Muscle of leg (tissue), 11 donors: Measurements from ENCODE around the gene TEX29. TPM values are rescaled to one million over a fixed set of nuclear protein-coding genes. Genes with fewer than 3 reads are reported as not detected.

Experiments used
- DNase-seq: peaks from one replicate; pipeline ENCODE4 v3.0.0; 2013
- H3K27ac ChIP-seq: one replicate; pipeline ENCODE4 v1.5.1; 2013; ENCODE audit warnings: mild to moderate bottlenecking, low read length, control low read depth
- H3K27me3 ChIP-seq: one replicate; pipeline ENCODE4 v1.6.1; 2013; ENCODE audit warnings: low read length; ENCODE audit not compliant: control insufficient read depth, insufficient read depth
- H3K36me3 ChIP-seq: one replicate; pipeline ENCODE4 v1.6.1; 2013; ENCODE audit warnings: low read length; ENCODE audit not compliant: control insufficient read depth, insufficient read depth
- H3K4me1 ChIP-seq: one replicate; pipeline ENCODE4 v1.6.1; 2013; ENCODE audit warnings: low read length; ENCODE audit not compliant: control insufficient read depth, insufficient read depth
- H3K4me3 ChIP-seq: one replicate; pipeline ENCODE4 v1.5.1; 2013; ENCODE audit warnings: low read length, control low read depth
- H3K9me3 ChIP-seq: replicated peaks from 2 replicates; pipeline ENCODE4 v1.6.1; 2013; ENCODE audit warnings: low read depth, low read length; ENCODE audit not compliant: control insufficient read depth
- WGBS: methylation state at CpG from one replicate; pipeline ENCODE4 v1.1.5; 2013; ENCODE audit warnings: missing lambda C conversion rate; ENCODE audit not compliant: insufficient coverage; 5-methylcytosine and 5-hydroxymethylcytosine counted together
- polyA plus RNA-seq, 8 donors: library from polyadenylated mRNA; unstranded; fragments of 120-200 nt; gene quantifications; one replicate each; pipeline versions ENCODE4 v1.2.1 to v1.2.3, GENCODE V29; 2013; ENCODE audit warnings: inconsistent platforms in 1 of 8, low replicate concordance in 1 of 8; ENCODE audit not compliant: insufficient read length in 8 of 8, insufficient read depth in 1 of 8
- total RNA-seq: library from RNA; stranded (reverse); fragments of 120-200 nt; gene quantifications from one replicate; pipeline ENCODE4 v1.2.4, GENCODE V29; 2013

The TEX29 gene
- total and polyA plus RNA-seq, 9 donors: 0.15 to 0.67 (median 0.36) TPM

GRCh38 chr13:111339366-111340143 is 19.1 kb downstream of the TEX29 start:
- Histone ChIP-seq H3K27ac (no peak overlapping the region), H3K4me3 (no peak overlapping the region), H3K36me3 (peaks cover 6% of the 10 kb centered on the region), H3K9me3 (no peaks in the 10 kb centered on the region), H3K4me1 (peaks cover 4% of the 10 kb centered on the region), H3K27me3 (no peaks in the 10 kb centered on the region)
- DNase-seq: no peak
- 88% methylated on average over 15 of the region's 29 CpGs for WGBS

DNA sequence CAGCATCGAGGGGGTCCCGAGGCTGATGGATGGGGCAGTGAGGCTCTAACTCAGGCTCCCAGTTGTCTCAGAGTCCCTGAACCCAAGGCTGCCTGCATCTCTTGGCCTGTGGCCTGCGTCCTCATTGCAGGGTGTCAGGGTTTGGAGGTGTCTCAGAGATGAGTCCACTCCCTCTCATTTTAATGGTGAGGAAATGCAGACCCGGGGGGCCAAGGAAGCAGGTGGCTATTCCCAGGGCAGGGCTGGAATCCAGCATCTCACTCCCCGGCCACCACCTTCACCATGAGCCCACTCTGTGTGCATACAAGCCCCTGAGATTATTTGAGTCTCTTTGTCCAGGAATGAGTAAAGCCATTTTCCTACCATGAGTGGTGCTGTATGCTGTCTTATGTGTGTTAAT is 21.4 kb downstream of the TEX29 start:
- Histone ChIP-seq H3K4me1 (peaks cover 7% of the 10 kb centered on the region), H3K27ac (no peak overlapping the region), H3K4me3 (no peak overlapping the region), H3K9me3 (no peaks in the 10 kb centered on the region), H3K36me3 (peaks cover 6% of the 10 kb centered on the region), H3K27me3 (no peaks in the 10 kb centered on the region)
- no peak for DNase-seq
- WGBS: 100% methylated on average over 1 of the region's 5 CpGs

DNA sequence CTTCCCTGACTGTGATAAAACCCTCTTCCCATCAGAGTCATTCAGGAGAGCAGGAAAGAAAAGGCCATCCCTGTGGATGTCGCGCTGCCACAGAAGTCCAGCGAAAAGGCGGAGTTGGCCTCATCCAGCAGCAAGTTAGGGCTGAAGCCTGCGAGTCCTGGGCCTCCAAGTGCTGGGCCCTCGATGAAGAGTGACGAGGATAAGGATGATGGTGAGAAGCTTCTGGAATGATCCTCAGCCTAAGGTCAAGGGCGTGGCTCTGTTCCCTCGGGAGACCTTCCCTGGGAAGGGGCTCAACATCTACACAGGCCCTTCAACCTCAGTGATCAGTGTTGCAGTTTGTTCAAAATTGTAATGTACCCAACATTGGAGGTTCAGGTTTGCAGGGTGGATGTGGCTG is 22.3 kb downstream of the TEX29 start:
- H3K4me1 ChIP-seq: peaks cover 7% of the 10 kb centered on the region
- no peak overlapping the region for H3K27ac ChIP-seq
- peaks cover 6% of the 10 kb centered on the region for H3K36me3 ChIP-seq
- no peaks in the 10 kb centered on the region for H3K27me3 ChIP-seq
- no peak for DNase-seq
- 91% methylated on average over 7 of the region's 9 CpGs for WGBS
- H3K4me3 ChIP-seq: no peak overlapping the region
- no peaks in the 10 kb centered on the region for H3K9me3 ChIP-seq

DNA sequence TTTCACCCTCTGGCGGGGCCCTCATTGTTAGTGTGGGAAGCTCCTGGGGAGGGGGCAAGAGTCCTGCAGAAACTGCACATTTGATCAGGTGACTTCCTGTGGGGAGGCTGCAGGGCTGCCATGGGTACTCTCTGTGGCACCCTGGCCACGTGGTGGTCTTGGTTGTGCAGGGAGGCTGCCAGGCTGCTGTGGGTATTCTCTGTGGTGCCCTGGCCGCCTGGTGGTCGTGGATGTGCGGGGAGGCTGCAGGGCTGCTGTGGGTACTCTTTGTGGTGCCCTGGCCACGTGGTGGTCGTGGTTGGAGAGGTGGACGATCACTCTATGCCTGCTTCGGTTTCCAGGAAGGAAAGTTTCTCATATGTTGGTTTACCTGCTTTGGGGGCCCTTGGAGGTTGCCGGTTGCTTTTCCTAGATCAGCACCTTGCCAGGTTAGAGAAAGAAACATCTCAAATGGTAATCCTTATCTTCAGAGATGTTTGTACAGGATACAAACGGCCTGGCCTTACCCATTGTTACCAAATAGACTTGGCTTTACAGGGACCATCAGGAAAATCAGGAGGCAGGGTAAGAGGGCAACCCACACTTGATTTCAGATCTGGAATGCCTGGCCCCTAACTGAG is 22.9 kb downstream of the TEX29 start:
- Histone ChIP-seq H3K4me3 (no peak overlapping the region), H3K9me3 (no peaks in the 10 kb centered on the region), H3K27me3 (no peaks in the 10 kb centered on the region), H3K27ac (no peak overlapping the region), H3K4me1 (peaks cover 7% of the 10 kb centered on the region), H3K36me3 (peaks cover 6% of the 10 kb centered on the region)
- WGBS: 77% methylated on average over 10 of the region's 11 CpGs
- no peak for DNase-seq

GRCh38 chr13:111344471-111345191 is 24.2 kb downstream of the TEX29 start:
- Histone ChIP-seq H3K27me3 (no peaks in the 10 kb centered on the region), H3K4me3 (no peak overlapping the region), H3K4me1 (peaks cover 7% of the 10 kb centered on the region), H3K36me3 (peaks cover 6% of the 10 kb centered on the region), H3K27ac (no peak overlapping the region), H3K9me3 (no peaks in the 10 kb centered on the region)
- peak; percentile 68 for DNase-seq
- WGBS: 30% methylated on average over 24 of the region's 25 CpGs

- Histone ChIP-seq H3K27ac (no peak overlapping the region), H3K36me3 (peaks cover 6% of the 10 kb centered on the region), H3K9me3 (no peaks in the 10 kb centered on the region), H3K27me3 (no peaks in the 10 kb centered on the region), H3K4me1 (peaks cover 7% of the 10 kb centered on the region), H3K4me3 (no peak overlapping the region)
- 84% methylated on average over 9 of the region's 11 CpGs for WGBS
- no peak for DNase-seq
Observed at GRCh38 chr13:111345682-111346081, 25.2 kb downstream of the TEX29 start.

GRCh38 chr13:111346101-111346680 is 25.7 kb downstream of the TEX29 start:
- Histone ChIP-seq H3K27me3 (no peaks in the 10 kb centered on the region), H3K36me3 (peaks cover 6% of the 10 kb centered on the region), H3K9me3 (no peaks in the 10 kb centered on the region), H3K4me3 (no peak overlapping the region), H3K4me1 (peaks cover 7% of the 10 kb centered on the region), H3K27ac (no peak overlapping the region)
- no peak for DNase-seq
- 84% methylated on average over 20 of the region's 20 CpGs for WGBS

- Histone ChIP-seq H3K4me1 (peaks cover 7% of the 10 kb centered on the region), H3K4me3 (no peak overlapping the region), H3K27ac (no peak overlapping the region), H3K9me3 (no peaks in the 10 kb centered on the region), H3K36me3 (peaks cover 6% of the 10 kb centered on the region), H3K27me3 (no peaks in the 10 kb centered on the region)
- 62% methylated on average over 4 of the region's 6 CpGs for WGBS
- DNase-seq: no peak
Observed at GRCh38 chr13:111347438-111347837, 27.0 kb downstream of the TEX29 start.

DNA sequence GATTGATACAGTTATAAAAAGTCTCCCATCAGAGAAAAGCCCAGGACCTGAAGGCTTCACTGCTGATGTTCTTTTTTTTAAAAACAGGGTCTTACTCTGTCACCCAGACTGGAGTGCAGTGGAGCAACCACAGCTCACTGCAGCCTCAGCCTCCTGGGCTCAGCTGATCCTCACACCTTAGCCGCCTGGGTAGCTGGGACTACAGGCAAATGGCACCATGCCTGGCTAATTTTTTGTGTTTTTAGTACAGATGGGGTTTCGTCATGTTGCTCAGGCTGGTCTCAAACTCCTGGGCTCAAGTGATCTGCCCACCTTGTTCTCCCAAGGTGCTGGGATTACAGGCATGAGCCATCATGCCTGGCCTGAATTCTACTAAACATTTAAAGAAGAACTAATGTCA is 33.1 kb downstream of the TEX29 start:
- Histone ChIP-seq H3K36me3 (no peaks in the 10 kb centered on the region), H3K9me3 (no peaks in the 10 kb centered on the region), H3K27ac (no peak overlapping the region), H3K4me3 (no peak overlapping the region), H3K4me1 (no peaks in the 10 kb centered on the region), H3K27me3 (peaks cover 2% of the 10 kb centered on the region)
- WGBS: 67% methylated on average over 2 of the region's 2 CpGs
- DNase-seq: no peak

DNA sequence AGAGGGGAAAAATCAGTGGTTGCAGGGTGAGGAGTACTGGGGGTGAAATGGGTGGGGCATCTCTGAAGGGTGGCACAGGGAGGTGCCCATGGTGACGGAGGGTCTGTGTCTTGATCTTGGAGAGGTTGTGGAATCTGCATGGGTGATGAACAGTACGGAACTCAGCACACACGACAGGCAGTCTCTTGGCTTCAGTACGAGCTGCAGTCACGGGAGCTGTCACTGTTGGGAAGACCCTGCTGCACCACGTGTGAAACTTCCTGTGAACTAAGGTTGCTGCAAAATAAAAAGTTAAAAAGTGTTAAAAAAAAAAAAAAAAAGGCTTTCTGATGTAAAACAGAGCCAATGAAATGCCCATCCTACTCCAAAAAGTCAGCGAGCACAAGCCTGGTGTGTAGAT is 34.3 kb downstream of the TEX29 start:
- Histone ChIP-seq H3K4me1 (no peaks in the 10 kb centered on the region), H3K27ac (no peak overlapping the region), H3K4me3 (no peak overlapping the region), H3K36me3 (no peaks in the 10 kb centered on the region), H3K27me3 (peaks cover 2% of the 10 kb centered on the region), H3K9me3 (no peaks in the 10 kb centered on the region)
- no peak for DNase-seq
- 50% methylated on average over 5 of the region's 7 CpGs for WGBS
